Vagina (tissue), 2 donors: ENCODE results near the gene RPL19.

Experiments used
- CTCF ChIP-seq, 3 experiments: fragments of 450-650 bp in 2 of 3; fragments of 200-600 bp in 1 of 3; sonication (generic) in 1 of 3; IDR thresholded peaks; one replicate each; pipeline ENCODE4 v1.5.1; 2017 to 2019; ENCODE audit warnings: antibody characterized with exemption in 3 of 3, mild to moderate bottlenecking in 2 of 3, moderate library complexity in 2 of 3
- POLR2AphosphoS5 ChIP-seq, 2 donors: sonication (generic); formaldehyde crosslinking; IDR thresholded peaks; one replicate each; pipeline ENCODE4 v1.9.0; 2017; ENCODE audit warnings: antibody characterized with exemption in 2 of 2, mild to moderate bottlenecking in 2 of 2, low read depth in 1 of 2; ENCODE audit not compliant: insufficient read depth in 1 of 2

- no peak for TF ChIP-seq CTCF (IDR thresholded peaks at IDR 0.05)
- no peak for TF ChIP-seq POLR2AphosphoS5 (IDR thresholded peaks at IDR 0.05; ENCODE audit: insufficient read depth in 1 of 2, low read depth in 1 of 2)
Measured at GRCh38 chr17:39236981-39237441, 36.9 kb downstream of the RPL19 start.
